B cell (primary cell): ENCODE results near the gene CFB. TPM values are rescaled to one million over a fixed set of nuclear protein-coding genes. Genes with fewer than 3 reads are reported as not detected.

Experiments
- ATAC-seq: fragments of 200-7000 bp; cut with Tn5 transposase; one replicate; pipeline ENCODE4 v1.10.0; 2021; ENCODE audit warnings: low read depth, mild to moderate bottlenecking, moderate number of reproducible peaks, moderate library complexity
- CTCF ChIA-PET: fragments of 350-600 bp; sonication (Branson Sonifier 250); formaldehyde crosslinking; loops from one replicate; lab custom pipeline; 2021; ENCODE audit warnings: antibody characterized with exemption, inconsistent platforms; lab: Charles Lee
- POLR2A ChIA-PET: fragments of 350-600 bp; sonication (Branson Sonifier 250); formaldehyde crosslinking; loops from one replicate; lab custom pipeline; 2021; ENCODE audit warnings: antibody characterized with exemption; lab: Charles Lee
- DNase-seq: peaks from one replicate; pipeline ENCODE4 v3.0.0; 2013
- H2AFZ ChIP-seq: 2 replicates; pipeline ENCODE4 v1.6.1; 2012; ENCODE audit warnings: mild to moderate bottlenecking, low read depth, low read length; ENCODE audit not compliant: insufficient read depth, poor library complexity, severe bottlenecking
- H3K27ac ChIP-seq, 2 donors: 1 replicate in 1 of 2; 2 replicates in 1 of 2; pipeline ENCODE4 v1.5.1; 2012 to 2013; ENCODE audit warnings: low read length in 2 of 2, mild to moderate bottlenecking in 2 of 2, moderate library complexity in 1 of 2
- H3K27me3 ChIP-seq, 4 experiments: fragments of 200-600 bp in 1 of 4; sonication (generic) in 1 of 4; replicated peaks in 1 of 4; 1 replicate in 2 of 4; 2 replicates in 2 of 4; pipeline versions ENCODE4 v1.6.1 to v1.7.0; 2013 to 2016; ENCODE audit warnings: low read length in 3 of 4, mild to moderate bottlenecking in 2 of 4, mixed read lengths in 1 of 4, moderate library complexity in 1 of 4; ENCODE audit not compliant: insufficient read depth in 4 of 4, control insufficient read depth in 3 of 4; ENCODE audit errors: control extremely low read depth in 1 of 4
- H3K36me3 ChIP-seq, 2 experiments: replicated peaks in 1 of 2; 1 replicate in 1 of 2; 2 replicates in 1 of 2; pipeline versions ENCODE4 v1.6.1 to v1.7.1; 2013; ENCODE audit warnings: low read length in 1 of 2; ENCODE audit not compliant: insufficient read depth in 2 of 2, control insufficient read depth in 1 of 2; ENCODE audit errors: control extremely low read depth in 1 of 2, extremely low read depth in 1 of 2
- H3K4me1 ChIP-seq, 2 donors: fragments of 200-600 bp in 1 of 2; sonication (generic) in 1 of 2; 1 replicate in 1 of 2; 2 replicates in 1 of 2; pipeline versions ENCODE4 v1.5.1 to v1.6.1; 2013 to 2017; ENCODE audit warnings: low read length in 2 of 2; ENCODE audit not compliant: control insufficient read depth in 2 of 2, insufficient read depth in 2 of 2
- H3K4me2 ChIP-seq: replicated peaks from 2 replicates; pipeline ENCODE3; 2012; ENCODE audit warnings: mild to moderate bottlenecking, low read depth, low read length; ENCODE audit not compliant: poor library complexity, severe bottlenecking
- H3K4me3 ChIP-seq, 5 experiments: fragments of 200-600 bp in 1 of 5; sonication (generic) in 1 of 5; 1 replicate in 3 of 5; 2 replicates in 2 of 5; pipeline versions ENCODE4 v1.5.1 to v1.7.0; 2011 to 2016; ENCODE audit warnings: low read length in 4 of 5, mild to moderate bottlenecking in 4 of 5, low read depth in 2 of 5, control low read depth in 1 of 5, moderate library complexity in 1 of 5; ENCODE audit not compliant: insufficient read depth in 1 of 5; ENCODE audit errors: control extremely low read depth in 1 of 5, extremely low read depth in 1 of 5
- H3K79me2 ChIP-seq: fragments of 200-600 bp; sonication (generic); one replicate; pipeline ENCODE4 v1.6.0; 2016; ENCODE audit warnings: low read length; ENCODE audit not compliant: control insufficient read depth, insufficient read depth
- H3K9ac ChIP-seq: fragments of 200-600 bp; sonication (generic); 2 replicates; pipeline ENCODE4 v1.6.1; 2017; ENCODE audit warnings: mild to moderate bottlenecking, low read length, moderate library complexity
- H3K9me3 ChIP-seq, 3 donors: one replicate each; pipeline versions ENCODE4 v1.6.1 to v1.7.1; 2013; ENCODE audit warnings: low read length in 2 of 3; ENCODE audit not compliant: control insufficient read depth in 2 of 3, insufficient read depth in 1 of 3; ENCODE audit errors: control extremely low read depth in 1 of 3
- H4K20me1 ChIP-seq: 2 replicates; pipeline ENCODE4 v1.6.0; 2012; ENCODE audit warnings: mild to moderate bottlenecking, low read length; ENCODE audit not compliant: insufficient read depth, control insufficient read depth, poor library complexity, severe bottlenecking
- H3K27ac Mint-ChIP-seq: one replicate; pipeline ENCODE4 v1.8.0; 2021; ENCODE audit warnings: mixed read lengths
- H3K27me3 Mint-ChIP-seq: one replicate; pipeline ENCODE4 v1.8.0; 2021; ENCODE audit warnings: mixed read lengths
- H3K4me1 Mint-ChIP-seq: one replicate; pipeline ENCODE4 v1.8.0; 2021; ENCODE audit warnings: mixed read lengths
- H3K4me3 Mint-ChIP-seq: one replicate; pipeline ENCODE4 v1.8.0; 2021; ENCODE audit warnings: mixed read lengths
- H3K9me3 Mint-ChIP-seq: one replicate; pipeline ENCODE4 v1.8.0; 2022; ENCODE audit warnings: mixed read lengths; ENCODE audit not compliant: insufficient read depth
- EZH2 ChIP-seq: IDR thresholded peaks from 2 replicates; pipeline ENCODE4 v1.6.1; 2012; ENCODE audit warnings: borderline replicate concordance, low read depth, mild to moderate bottlenecking, moderate library complexity, low read length; ENCODE audit not compliant: insufficient read depth, poor library complexity, severe bottlenecking
- WGBS: methylation state at CpG from one replicate; pipeline ENCODE4 v1.1.5; 2013; ENCODE audit warnings: missing lambda C conversion rate; ENCODE audit not compliant: insufficient coverage; 5-methylcytosine and 5-hydroxymethylcytosine counted together
- intact Hi-C: fragments of 100-400 bp; cut with micrococcal nuclease; formaldehyde crosslinking; loops from one replicate; pipeline ENCODE4 v1.10.0; 2022
- polyA plus RNA-seq: library from polyadenylated mRNA; depleted of rRNA; stranded (reverse); fragments of >200 nt; gene quantifications from 2 replicates; pipeline ENCODE4 v1.2.3, GENCODE V29; 2012
- total RNA-seq, 2 donors: library from RNA; stranded (reverse); fragments of 120-200 nt in 1 of 2; gene quantifications; 1 replicate in 1 of 2; 2 replicates in 1 of 2; pipeline versions ENCODE4 v1.2.3 to v1.2.4, GENCODE V29; 2013 to 2022
- TF ChIP-seq, protein P1 (sequence below): fragments of 200-600 bp; IDR thresholded peaks from one replicate; pipeline ENCODE4 v1.8.0; 2022; ENCODE audit warnings: antibody characterized with exemption, mild to moderate bottlenecking

The CFB gene
- total and polyA plus RNA-seq, 2 donors (not counting 1 experiment from before 2014, with no cell fraction given), result not detected

DNA sequence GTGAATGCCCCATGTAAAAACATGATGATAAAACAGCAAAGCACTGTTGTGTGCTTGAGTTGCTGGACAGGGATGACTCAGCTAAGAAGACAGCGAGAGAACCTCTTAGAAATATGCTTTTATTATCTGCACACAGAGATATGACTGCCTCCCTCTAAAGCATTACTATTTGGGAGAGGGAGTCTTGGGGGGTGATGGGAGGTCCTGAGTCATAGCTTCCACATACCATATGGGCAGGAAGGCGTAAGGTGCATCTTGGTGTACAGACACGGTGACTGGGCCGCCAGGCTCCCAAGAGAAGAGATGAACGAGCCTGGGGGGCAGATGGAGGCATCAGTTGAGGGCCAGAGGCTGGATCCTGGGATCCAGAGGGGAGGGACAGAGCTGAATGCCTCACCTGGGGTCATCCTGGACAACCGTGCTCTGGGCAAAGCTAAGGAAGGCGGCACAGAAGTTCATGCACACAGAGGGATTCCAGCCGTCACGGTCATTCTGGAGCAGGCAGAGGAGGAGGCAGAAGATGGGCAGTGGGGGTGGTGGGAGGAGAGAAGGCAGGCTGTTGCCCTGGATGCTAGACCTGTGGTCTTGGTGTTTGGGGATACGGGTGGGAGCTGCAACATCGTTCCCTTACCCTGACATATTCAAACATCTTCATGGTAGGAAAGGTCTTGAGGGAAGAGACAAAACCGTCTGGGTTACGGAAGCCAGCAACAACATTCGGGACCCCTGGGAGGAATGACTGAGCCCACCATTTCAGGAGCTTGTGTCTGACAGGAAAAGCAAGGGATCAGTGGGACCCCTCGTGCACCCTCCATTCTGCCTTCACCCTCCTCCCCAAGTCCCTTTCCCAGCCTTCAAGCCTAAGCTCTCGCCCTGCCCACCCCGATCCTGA, 24.1 kb downstream of the CFB start:
- Histone ChIP-seq H2AFZ (no peak overlapping the region), H3K27ac (peak overlapping the region; percentile 96 to 100), H3K4me3 (no peak overlapping the region), H3K4me1 (peaks cover 18 to 23% of the 10 kb centered on the region in 2 donors), H4K20me1 (no peaks in the 10 kb centered on the region), H3K27me3 (no peaks in the 10 kb centered on the region), H3K79me2 (peaks cover 11% of the 10 kb centered on the region), H3K4me2 (peak overlapping the region; percentile 89), H3K9me3 (no peaks in the 10 kb centered on the region), H3K9ac (no peak overlapping the region), H3K36me3 (peaks cover 2 to 52% of the 10 kb centered on the region in 2 experiments)
- intact Hi-C loops, result loop anchor here (10.0 kb wide), 4 partner anchors 135 to 1905 kb away; partner anchors contain the start of genes CLIC1, HSD17B8, POLR1H and PPP1R11
- WGBS, result 91% methylated on average over 12 of the region's 17 CpGs
- ATAC-seq, result no peak
- no peak for DNase-seq
- Mint-ChIP-seq H3K4me3 (peak overlapping the region; percentile 46), H3K27ac (peak overlapping the region; percentile 100), H3K4me1 (peaks cover 34% of the 10 kb centered on the region), H3K9me3 (no peaks in the 10 kb centered on the region), H3K27me3 (no peaks in the 10 kb centered on the region)
- ChIA-PET POLR2A (interaction anchor here (2.2 kb wide), 1 partner anchor 73 kb away, joined by 6 read pairs; the partner anchor contains the start of gene EHMT2), CTCF (no interaction called here)
- TF ChIP-seq EZH2, result no peak
- TF ChIP-seq, protein P1, sequence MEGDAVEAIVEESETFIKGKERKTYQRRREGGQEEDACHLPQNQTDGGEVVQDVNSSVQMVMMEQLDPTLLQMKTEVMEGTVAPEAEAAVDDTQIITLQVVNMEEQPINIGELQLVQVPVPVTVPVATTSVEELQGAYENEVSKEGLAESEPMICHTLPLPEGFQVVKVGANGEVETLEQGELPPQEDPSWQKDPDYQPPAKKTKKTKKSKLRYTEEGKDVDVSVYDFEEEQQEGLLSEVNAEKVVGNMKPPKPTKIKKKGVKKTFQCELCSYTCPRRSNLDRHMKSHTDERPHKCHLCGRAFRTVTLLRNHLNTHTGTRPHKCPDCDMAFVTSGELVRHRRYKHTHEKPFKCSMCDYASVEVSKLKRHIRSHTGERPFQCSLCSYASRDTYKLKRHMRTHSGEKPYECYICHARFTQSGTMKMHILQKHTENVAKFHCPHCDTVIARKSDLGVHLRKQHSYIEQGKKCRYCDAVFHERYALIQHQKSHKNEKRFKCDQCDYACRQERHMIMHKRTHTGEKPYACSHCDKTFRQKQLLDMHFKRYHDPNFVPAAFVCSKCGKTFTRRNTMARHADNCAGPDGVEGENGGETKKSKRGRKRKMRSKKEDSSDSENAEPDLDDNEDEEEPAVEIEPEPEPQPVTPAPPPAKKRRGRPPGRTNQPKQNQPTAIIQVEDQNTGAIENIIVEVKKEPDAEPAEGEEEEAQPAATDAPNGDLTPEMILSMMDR, result no peak
